Measurements from ENCODE around the gene AK1. TPM values are rescaled to one million over a fixed set of nuclear protein-coding genes. Genes with fewer than 3 reads are reported as not detected.

Gene AK1
- total and polyA plus RNA-seq, 2 experiments from 2014 or later, result 16.2 to 35.5 TPM

DNA sequence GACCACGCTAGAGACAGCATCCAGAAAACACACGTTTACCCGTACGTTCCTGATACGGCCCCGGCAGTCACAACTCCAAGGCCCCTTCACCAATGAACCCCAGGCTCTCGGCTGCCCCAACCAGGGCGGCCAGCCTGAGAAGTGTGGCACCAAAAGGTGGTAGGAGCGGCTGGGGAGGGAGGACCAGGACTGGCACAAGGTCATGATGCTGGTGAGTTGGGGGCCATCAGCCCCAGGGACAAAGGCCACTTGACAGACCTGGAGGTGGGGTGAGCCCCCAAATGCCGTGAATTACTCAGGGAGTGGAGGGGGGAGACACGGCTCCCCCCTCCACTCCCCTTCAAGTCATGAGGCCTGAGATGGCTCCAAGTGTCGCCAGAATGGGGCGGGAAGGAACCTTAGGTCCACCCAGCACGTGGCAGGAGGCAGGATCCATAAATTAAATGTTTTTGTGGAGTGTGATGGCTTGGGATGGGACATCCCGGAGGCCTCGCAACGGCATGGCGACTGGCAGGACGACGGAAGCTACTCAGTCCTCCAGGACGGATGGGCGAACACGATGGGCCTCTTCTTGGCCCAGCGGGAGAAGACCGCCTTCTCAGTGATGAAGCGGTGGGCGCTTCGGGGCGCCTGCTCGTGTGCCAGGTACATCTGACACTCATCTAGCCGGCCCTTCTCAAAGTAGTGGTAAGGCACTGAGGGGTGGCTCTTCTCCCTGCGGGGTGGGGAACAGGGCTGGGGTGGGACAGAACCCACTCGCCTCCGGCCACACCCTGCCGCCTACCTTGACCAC, 30.6 kb upstream of the AK1 start:
- Histone ChIP-seq H3K27ac (ENCODE audit: low read depth) (no peak overlapping the region), H3F3A (replicated peaks; ENCODE audit: low read depth) (0 out of 2 replicates have a peak, but pooled peaks cover 13% of the 10 kb centered on the region), H3K36me3 (ENCODE audit: insufficient read depth) (no peaks in the 10 kb centered on the region), H4K20me1 (replicated peaks; ENCODE audit: insufficient read depth) (peaks cover 2% of the 10 kb centered on the region; the same call in 1 of the 2 replicates), H3K4me1 (ENCODE audit: insufficient read depth) (peaks cover 20% of the 10 kb centered on the region), H3K27me3 (ENCODE audit: insufficient read depth) (no peaks in the 10 kb centered on the region), H2AFZ (no peak overlapping the region), H3K9me2 (ENCODE audit: insufficient read depth) (no peaks in the 10 kb centered on the region), H3K79me2 (replicated peaks; ENCODE audit: insufficient read depth) (no peaks in the 10 kb centered on the region), H3K4me3 (no peak overlapping the region), H3K4me2 (no peak overlapping the region)
- H3K4me1 Mint-ChIP-seq, result peaks cover 17% of the 10 kb centered on the region
- H3K4me3 Mint-ChIP-seq, result no peak overlapping the region
- TF ChIP-seq, protein P1, sequence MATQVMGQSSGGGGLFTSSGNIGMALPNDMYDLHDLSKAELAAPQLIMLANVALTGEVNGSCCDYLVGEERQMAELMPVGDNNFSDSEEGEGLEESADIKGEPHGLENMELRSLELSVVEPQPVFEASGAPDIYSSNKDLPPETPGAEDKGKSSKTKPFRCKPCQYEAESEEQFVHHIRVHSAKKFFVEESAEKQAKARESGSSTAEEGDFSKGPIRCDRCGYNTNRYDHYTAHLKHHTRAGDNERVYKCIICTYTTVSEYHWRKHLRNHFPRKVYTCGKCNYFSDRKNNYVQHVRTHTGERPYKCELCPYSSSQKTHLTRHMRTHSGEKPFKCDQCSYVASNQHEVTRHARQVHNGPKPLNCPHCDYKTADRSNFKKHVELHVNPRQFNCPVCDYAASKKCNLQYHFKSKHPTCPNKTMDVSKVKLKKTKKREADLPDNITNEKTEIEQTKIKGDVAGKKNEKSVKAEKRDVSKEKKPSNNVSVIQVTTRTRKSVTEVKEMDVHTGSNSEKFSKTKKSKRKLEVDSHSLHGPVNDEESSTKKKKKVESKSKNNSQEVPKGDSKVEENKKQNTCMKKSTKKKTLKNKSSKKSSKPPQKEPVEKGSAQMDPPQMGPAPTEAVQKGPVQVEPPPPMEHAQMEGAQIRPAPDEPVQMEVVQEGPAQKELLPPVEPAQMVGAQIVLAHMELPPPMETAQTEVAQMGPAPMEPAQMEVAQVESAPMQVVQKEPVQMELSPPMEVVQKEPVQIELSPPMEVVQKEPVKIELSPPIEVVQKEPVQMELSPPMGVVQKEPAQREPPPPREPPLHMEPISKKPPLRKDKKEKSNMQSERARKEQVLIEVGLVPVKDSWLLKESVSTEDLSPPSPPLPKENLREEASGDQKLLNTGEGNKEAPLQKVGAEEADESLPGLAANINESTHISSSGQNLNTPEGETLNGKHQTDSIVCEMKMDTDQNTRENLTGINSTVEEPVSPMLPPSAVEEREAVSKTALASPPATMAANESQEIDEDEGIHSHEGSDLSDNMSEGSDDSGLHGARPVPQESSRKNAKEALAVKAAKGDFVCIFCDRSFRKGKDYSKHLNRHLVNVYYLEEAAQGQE (IDR thresholded peaks at IDR 0.05; ENCODE audit: unreplicated experiment), result no peak
- TF ChIP-seq, protein P2, sequence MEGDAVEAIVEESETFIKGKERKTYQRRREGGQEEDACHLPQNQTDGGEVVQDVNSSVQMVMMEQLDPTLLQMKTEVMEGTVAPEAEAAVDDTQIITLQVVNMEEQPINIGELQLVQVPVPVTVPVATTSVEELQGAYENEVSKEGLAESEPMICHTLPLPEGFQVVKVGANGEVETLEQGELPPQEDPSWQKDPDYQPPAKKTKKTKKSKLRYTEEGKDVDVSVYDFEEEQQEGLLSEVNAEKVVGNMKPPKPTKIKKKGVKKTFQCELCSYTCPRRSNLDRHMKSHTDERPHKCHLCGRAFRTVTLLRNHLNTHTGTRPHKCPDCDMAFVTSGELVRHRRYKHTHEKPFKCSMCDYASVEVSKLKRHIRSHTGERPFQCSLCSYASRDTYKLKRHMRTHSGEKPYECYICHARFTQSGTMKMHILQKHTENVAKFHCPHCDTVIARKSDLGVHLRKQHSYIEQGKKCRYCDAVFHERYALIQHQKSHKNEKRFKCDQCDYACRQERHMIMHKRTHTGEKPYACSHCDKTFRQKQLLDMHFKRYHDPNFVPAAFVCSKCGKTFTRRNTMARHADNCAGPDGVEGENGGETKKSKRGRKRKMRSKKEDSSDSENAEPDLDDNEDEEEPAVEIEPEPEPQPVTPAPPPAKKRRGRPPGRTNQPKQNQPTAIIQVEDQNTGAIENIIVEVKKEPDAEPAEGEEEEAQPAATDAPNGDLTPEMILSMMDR (conservative IDR thresholded peaks at IDR 0.05; ENCODE audit: low read depth in 2 of 2), result no peak
- TF ChIP-seq NANOG (IDR thresholded peaks at IDR 0.05; ENCODE audit: borderline replicate concordance), result no peak
- TF ChIP-seq POLR2AphosphoS5 (IDR thresholded peaks at IDR 0.05; ENCODE audit: low read depth), result no peak
- no peak for TF ChIP-seq STAT1 (IDR thresholded peaks at IDR 0.05; ENCODE audit: unreplicated experiment)
- TF ChIP-seq, protein P3, sequence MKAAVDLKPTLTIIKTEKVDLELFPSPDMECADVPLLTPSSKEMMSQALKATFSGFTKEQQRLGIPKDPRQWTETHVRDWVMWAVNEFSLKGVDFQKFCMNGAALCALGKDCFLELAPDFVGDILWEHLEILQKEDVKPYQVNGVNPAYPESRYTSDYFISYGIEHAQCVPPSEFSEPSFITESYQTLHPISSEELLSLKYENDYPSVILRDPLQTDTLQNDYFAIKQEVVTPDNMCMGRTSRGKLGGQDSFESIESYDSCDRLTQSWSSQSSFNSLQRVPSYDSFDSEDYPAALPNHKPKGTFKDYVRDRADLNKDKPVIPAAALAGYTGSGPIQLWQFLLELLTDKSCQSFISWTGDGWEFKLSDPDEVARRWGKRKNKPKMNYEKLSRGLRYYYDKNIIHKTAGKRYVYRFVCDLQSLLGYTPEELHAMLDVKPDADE (IDR thresholded peaks at IDR 0.05), result no peak
- TF ChIP-seq JUNB (IDR thresholded peaks at IDR 0.05; ENCODE audit: unreplicated experiment), result no peak
- TF ChIP-seq CREB1 (CRISPR knock-in tag; IDR thresholded peaks at IDR 0.05; ENCODE audit: low read depth), result no peak
- peaks cover 13% of the 10 kb centered on the region for H3K27me3 Mint-ChIP-seq (ENCODE audit: insufficient read depth, low read depth, poor library complexity)
- DNase-seq (ENCODE audit: low spot score) (no peak), ATAC-seq (no peak)
- no peak overlapping the region for H3K27ac Mint-ChIP-seq
- H3K9me3 Mint-ChIP-seq, result no peaks in the 10 kb centered on the region; the same call in 2 of the 3 replicates
- peaks cover 18% of the 10 kb centered on the region; the same call in 2 of the 3 replicates for H3K36me3 Mint-ChIP-seq (ENCODE audit: low read depth)

Measured in GM23338 (cell line).